PC-9 (cell line): Measurements from ENCODE around the gene GPM6B.

ENCODE experiments used
- EZH2 ChIP-seq: fragments of 200-600 bp; sonication (generic); IDR thresholded peaks from 2 replicates; pipeline ENCODE4 v1.8.0; 2017; ENCODE audit warnings: antibody characterized with exemption, low read depth
- TF ChIP-seq, protein P1 (sequence below): fragments of 200-600 bp; sonication (generic); conservative IDR thresholded peaks from 2 replicates; pipeline ENCODE4 v1.6.1; 2017; ENCODE audit warnings: mixed run types, antibody characterized with exemption, mild to moderate bottlenecking, moderate library complexity

GRCh38 chrX:13742397-13743176 lies 74.3 kb downstream of the GPM6B start:
- TF ChIP-seq, protein P1, sequence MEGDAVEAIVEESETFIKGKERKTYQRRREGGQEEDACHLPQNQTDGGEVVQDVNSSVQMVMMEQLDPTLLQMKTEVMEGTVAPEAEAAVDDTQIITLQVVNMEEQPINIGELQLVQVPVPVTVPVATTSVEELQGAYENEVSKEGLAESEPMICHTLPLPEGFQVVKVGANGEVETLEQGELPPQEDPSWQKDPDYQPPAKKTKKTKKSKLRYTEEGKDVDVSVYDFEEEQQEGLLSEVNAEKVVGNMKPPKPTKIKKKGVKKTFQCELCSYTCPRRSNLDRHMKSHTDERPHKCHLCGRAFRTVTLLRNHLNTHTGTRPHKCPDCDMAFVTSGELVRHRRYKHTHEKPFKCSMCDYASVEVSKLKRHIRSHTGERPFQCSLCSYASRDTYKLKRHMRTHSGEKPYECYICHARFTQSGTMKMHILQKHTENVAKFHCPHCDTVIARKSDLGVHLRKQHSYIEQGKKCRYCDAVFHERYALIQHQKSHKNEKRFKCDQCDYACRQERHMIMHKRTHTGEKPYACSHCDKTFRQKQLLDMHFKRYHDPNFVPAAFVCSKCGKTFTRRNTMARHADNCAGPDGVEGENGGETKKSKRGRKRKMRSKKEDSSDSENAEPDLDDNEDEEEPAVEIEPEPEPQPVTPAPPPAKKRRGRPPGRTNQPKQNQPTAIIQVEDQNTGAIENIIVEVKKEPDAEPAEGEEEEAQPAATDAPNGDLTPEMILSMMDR = no peak
- no peak for TF ChIP-seq EZH2
